Measurements from ENCODE around the gene TOR3A. TPM values are rescaled to one million over a fixed set of nuclear protein-coding genes. Genes with fewer than 3 reads are reported as not detected.

Gene TOR3A
- polyA plus RNA-seq, 2 donors: 7.7 to 16.9 TPM

DNA sequence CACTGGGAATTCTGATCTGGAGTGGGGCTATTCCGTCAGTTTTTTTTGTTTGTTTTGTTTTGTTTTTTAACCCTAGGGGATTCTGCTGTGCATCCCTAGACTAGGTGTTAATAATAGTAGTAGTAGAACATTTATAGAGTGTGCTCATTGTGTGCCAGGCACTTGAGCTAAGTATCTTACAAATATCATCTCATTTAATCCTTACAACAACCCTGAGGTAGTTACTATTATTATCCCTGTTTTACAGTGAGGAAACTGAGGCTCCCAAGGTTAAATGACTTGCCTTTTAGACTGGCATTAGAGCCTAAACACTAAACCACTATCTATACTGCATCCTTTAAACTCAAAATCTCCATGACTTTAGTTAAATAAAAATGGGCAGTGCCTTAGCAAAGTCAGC lies 22.1 kb downstream of the TOR3A start:
- H3K36me3 ChIP-seq (ENCODE audit: control insufficient read depth in 2 of 2, insufficient read depth in 2 of 2, low read length in 1 of 2): peaks cover 10 to 11% of the 10 kb centered on the region in 2 donors
- H3K4me3 ChIP-seq (ENCODE audit: low read depth in 1 of 2, low read length in 2 of 2): no peak overlapping the region
- no peaks in the 10 kb centered on the region for H3K9me3 ChIP-seq (ENCODE audit: control insufficient read depth in 2 of 2, insufficient read depth in 1 of 2, low read depth in 1 of 2, low read length in 1 of 2)
- H3K27me3 ChIP-seq (ENCODE audit: control insufficient read depth in 1 of 2, insufficient read depth in 2 of 2, low read length in 2 of 2): no peaks in the 10 kb centered on the region
- H3K27ac ChIP-seq (ENCODE audit: low read depth in 2 of 2, low read length in 1 of 2): no peak overlapping the region
- 91 to 94% methylated on average over 1 of the region's 1 CpG for WGBS, 2 donors
- H3K4me1 ChIP-seq (ENCODE audit: control insufficient read depth in 2 of 2, insufficient read depth in 2 of 2, low read length in 1 of 2): no peaks in the 10 kb centered on the region

DNA sequence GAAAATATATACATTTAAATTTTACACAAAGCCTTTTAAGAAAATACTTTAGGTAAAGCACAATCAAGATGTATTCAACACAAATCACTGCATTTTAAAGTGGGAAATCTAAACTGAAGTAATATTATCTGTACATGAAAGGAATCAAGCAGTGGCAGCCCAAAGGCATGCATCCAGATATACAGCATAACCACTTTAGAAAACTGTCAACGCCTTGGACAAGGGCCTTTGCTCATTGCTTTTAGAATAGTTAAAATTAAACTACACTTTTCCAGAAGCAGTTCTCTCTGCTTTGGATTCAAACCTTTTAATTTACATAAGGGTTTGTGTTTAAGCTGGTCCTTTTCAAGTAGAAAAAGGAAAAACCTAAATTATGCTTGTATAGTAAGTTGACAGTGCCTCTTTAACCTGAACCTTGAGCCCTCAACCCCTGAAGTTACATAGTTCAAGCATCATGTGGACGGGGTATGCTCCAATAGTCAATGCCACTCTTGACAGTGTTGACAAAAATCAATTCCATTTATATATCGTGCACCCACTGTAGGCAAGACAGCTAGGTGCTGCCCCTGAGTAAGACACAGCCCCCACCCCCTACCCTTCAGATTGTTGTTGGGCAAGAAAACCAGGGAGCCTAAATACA lies 22.9 kb downstream of the TOR3A start:
- no peaks in the 10 kb centered on the region for H3K9me3 ChIP-seq (ENCODE audit: control insufficient read depth in 2 of 2, insufficient read depth in 1 of 2, low read depth in 1 of 2, low read length in 1 of 2)
- no peaks in the 10 kb centered on the region for H3K4me1 ChIP-seq (ENCODE audit: control insufficient read depth in 2 of 2, insufficient read depth in 2 of 2, low read length in 1 of 2)
- 92 to 95% methylated on average over 3 of the region's 3 CpGs for WGBS, 2 donors

DNA sequence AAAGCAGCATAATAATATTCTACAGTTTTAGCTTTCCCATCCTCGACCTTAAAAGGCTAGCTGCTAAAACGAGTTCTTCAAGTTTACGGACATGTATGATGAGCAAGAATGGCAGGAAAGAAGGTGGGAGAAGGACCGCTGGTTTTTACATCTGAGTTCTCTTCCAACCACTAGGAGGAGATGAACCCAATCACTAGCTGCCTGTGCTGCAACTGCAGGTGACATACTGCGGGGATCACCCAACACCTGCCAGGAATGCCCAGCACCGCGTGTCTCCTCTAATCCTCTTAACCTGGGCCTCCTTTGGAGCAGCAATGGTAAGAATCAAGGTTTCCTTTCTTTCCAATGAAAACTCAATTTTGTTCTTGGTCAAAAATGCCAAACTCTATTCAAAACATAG lies 23.5 kb downstream of the TOR3A start:
- no peaks in the 10 kb centered on the region for H3K9me3 ChIP-seq (ENCODE audit: control insufficient read depth in 2 of 2, insufficient read depth in 1 of 2, low read depth in 1 of 2, low read length in 1 of 2)
- H3K36me3 ChIP-seq (ENCODE audit: control insufficient read depth in 2 of 2, insufficient read depth in 2 of 2, low read length in 1 of 2): peaks cover 13 to 15% of the 10 kb centered on the region in 2 donors
- no peak overlapping the region for H3K27ac ChIP-seq (ENCODE audit: low read depth in 2 of 2, low read length in 1 of 2)
- no peaks in the 10 kb centered on the region for H3K4me1 ChIP-seq (ENCODE audit: control insufficient read depth in 2 of 2, insufficient read depth in 2 of 2, low read length in 1 of 2)
- WGBS, 2 donors: 44 to 52% methylated on average over 7 of the region's 7 CpGs
- H3K27me3 ChIP-seq (ENCODE audit: control insufficient read depth in 1 of 2, insufficient read depth in 2 of 2, low read length in 2 of 2): no peaks in the 10 kb centered on the region
- H3K4me3 ChIP-seq (ENCODE audit: low read depth in 1 of 2, low read length in 2 of 2): no peak overlapping the region

More for the DNA sequence above, 22.9 kb downstream of the TOR3A start:
- no peak overlapping the region for H3K4me3 ChIP-seq (ENCODE audit: low read depth in 1 of 2, low read length in 2 of 2)
- no peaks in the 10 kb centered on the region for H3K27me3 ChIP-seq (ENCODE audit: control insufficient read depth in 1 of 2, insufficient read depth in 2 of 2, low read length in 2 of 2)
- no peak overlapping the region for H3K27ac ChIP-seq (ENCODE audit: low read depth in 2 of 2, low read length in 1 of 2)
- H3K36me3 ChIP-seq (ENCODE audit: control insufficient read depth in 2 of 2, insufficient read depth in 2 of 2, low read length in 1 of 2): peaks cover 10 to 11% of the 10 kb centered on the region in 2 donors

DNA sequence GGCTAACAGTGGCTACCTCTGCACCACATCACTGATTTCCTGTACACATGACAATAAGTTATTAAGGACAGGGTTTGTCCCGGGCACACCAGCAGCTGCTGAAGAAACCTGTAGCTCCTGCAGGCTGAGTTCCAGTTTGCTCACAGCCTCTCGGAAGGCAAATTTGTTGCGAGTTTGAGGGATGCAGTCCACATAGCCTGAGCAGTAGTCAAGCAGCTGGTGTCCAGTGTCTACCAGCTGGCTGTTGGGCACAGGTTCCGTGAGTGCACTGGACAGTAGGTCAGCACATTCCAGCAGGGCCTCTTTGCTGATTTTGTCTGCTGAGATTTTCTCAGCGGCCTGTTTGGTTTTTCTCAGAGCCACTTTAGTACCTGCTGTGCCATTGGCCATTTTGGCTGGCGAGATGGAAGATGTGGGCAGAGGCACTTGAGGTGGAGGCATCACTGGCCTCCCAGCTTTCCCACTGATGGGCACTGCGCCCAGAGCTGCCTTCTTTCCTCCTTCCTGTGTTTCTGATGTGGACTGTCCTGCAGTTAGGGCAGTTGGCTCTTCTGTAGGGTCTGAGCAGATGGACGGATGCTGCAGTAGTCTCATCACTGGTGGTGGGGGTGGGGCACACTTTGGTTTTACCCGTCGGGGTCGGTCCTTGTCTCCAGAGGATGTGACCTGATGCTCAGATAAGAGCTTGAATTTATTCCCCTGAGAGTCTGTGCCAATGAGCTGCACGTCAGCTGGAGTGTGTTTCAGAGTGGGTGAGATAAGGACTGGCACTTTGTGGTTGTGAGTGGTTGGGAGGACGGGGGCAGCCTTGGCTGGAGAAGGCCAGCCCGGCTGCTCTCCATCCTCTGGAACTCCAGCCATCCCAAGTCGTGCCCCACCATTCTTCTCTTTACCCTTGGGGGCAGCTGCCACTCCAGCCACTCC lies 26.1 kb downstream of the TOR3A start:
- Histone ChIP-seq H3K27ac (ENCODE audit: low read depth in 2 of 2, low read length in 1 of 2) (no peak overlapping the region), H3K27me3 (ENCODE audit: control insufficient read depth in 1 of 2, insufficient read depth in 2 of 2, low read length in 2 of 2) (no peaks in the 10 kb centered on the region), H3K4me3 (ENCODE audit: low read depth in 1 of 2, low read length in 2 of 2) (no peak overlapping the region), H3K36me3 (ENCODE audit: control insufficient read depth in 2 of 2, insufficient read depth in 2 of 2, low read length in 1 of 2) (peaks cover 15 to 16% of the 10 kb centered on the region in 2 donors), H3K4me1 (ENCODE audit: control insufficient read depth in 2 of 2, insufficient read depth in 2 of 2, low read length in 1 of 2) (no peaks in the 10 kb centered on the region), H3K9me3 (ENCODE audit: control insufficient read depth in 2 of 2, insufficient read depth in 1 of 2, low read depth in 1 of 2, low read length in 1 of 2) (no peaks in the 10 kb centered on the region)
- 87 to 90% methylated on average over 15 of the region's 15 CpGs for WGBS, 2 donors

GRCh38 chr1:179108644-179109043 lies 26.8 kb downstream of the TOR3A start:
- Histone ChIP-seq H3K4me1 (ENCODE audit: control insufficient read depth in 2 of 2, insufficient read depth in 2 of 2, low read length in 1 of 2) (no peaks in the 10 kb centered on the region), H3K36me3 (ENCODE audit: control insufficient read depth in 2 of 2, insufficient read depth in 2 of 2, low read length in 1 of 2) (peaks cover 15 to 16% of the 10 kb centered on the region in 2 donors)

DNA sequence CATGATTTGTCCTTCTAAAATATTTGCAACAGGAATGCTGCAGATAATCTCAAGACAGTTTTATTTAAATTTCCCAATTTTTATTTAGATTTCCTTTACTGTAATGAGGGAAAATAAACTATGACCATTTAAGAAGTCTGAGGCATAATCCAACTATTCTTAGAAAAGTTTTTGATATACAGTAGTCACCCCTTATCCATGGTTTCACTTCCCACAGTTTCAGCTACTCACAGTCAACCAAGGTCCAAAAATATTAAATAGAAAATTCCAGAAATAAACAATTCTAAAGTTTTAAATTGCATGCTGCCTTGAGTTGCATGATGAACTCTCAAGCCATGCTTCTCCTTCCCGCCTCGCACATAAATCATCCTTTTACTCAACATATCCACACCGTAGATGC lies 33.3 kb downstream of the TOR3A start:
- peaks cover 2 to 5% of the 10 kb centered on the region in 2 donors for H3K36me3 ChIP-seq (ENCODE audit: control insufficient read depth in 2 of 2, insufficient read depth in 2 of 2, low read length in 1 of 2)

More at GRCh38 chr1:179108644-179109043, 26.8 kb downstream of the TOR3A start:
- WGBS, 2 donors: 95 to 100% methylated on average over 2 of the region's 2 CpGs
- no peak overlapping the region for H3K27ac ChIP-seq (ENCODE audit: low read depth in 2 of 2, low read length in 1 of 2)
- H3K27me3 ChIP-seq (ENCODE audit: control insufficient read depth in 1 of 2, insufficient read depth in 2 of 2, low read length in 2 of 2): no peaks in the 10 kb centered on the region
- H3K4me3 ChIP-seq (ENCODE audit: low read depth in 1 of 2, low read length in 2 of 2): no peak overlapping the region
- H3K9me3 ChIP-seq (ENCODE audit: control insufficient read depth in 2 of 2, insufficient read depth in 1 of 2, low read depth in 1 of 2, low read length in 1 of 2): no peaks in the 10 kb centered on the region

GRCh38 chr1:179119513-179119912 lies 37.6 kb downstream of the TOR3A start:
- H3K9me3 ChIP-seq (ENCODE audit: control insufficient read depth in 2 of 2, insufficient read depth in 1 of 2, low read depth in 1 of 2, low read length in 1 of 2): no peaks in the 10 kb centered on the region
- H3K4me3 ChIP-seq (ENCODE audit: low read depth in 1 of 2, low read length in 2 of 2): no peak overlapping the region
- peaks cover 0 to 2% of the 10 kb centered on the region in 2 donors for H3K36me3 ChIP-seq (ENCODE audit: control insufficient read depth in 2 of 2, insufficient read depth in 2 of 2, low read length in 1 of 2)
- H3K4me1 ChIP-seq (ENCODE audit: control insufficient read depth in 2 of 2, insufficient read depth in 2 of 2, low read length in 1 of 2): peaks cover 0 to 2% of the 10 kb centered on the region in 2 donors
- no peaks in the 10 kb centered on the region for H3K27me3 ChIP-seq (ENCODE audit: control insufficient read depth in 1 of 2, insufficient read depth in 2 of 2, low read length in 2 of 2)
- no peak overlapping the region for H3K27ac ChIP-seq (ENCODE audit: low read depth in 2 of 2, low read length in 1 of 2)

More for the DNA sequence above, 33.3 kb downstream of the TOR3A start:
- peaks cover 0 to 2% of the 10 kb centered on the region in 2 donors for H3K4me1 ChIP-seq (ENCODE audit: control insufficient read depth in 2 of 2, insufficient read depth in 2 of 2, low read length in 1 of 2)
- no peak overlapping the region for H3K4me3 ChIP-seq (ENCODE audit: low read depth in 1 of 2, low read length in 2 of 2)
- H3K27me3 ChIP-seq (ENCODE audit: control insufficient read depth in 1 of 2, insufficient read depth in 2 of 2, low read length in 2 of 2): no peaks in the 10 kb centered on the region
- WGBS, 2 donors: 89 to 91% methylated on average over 3 of the region's 3 CpGs
- no peaks in the 10 kb centered on the region for H3K9me3 ChIP-seq (ENCODE audit: control insufficient read depth in 2 of 2, insufficient read depth in 1 of 2, low read depth in 1 of 2, low read length in 1 of 2)
- no peak overlapping the region for H3K27ac ChIP-seq (ENCODE audit: low read depth in 2 of 2, low read length in 1 of 2)

DNA sequence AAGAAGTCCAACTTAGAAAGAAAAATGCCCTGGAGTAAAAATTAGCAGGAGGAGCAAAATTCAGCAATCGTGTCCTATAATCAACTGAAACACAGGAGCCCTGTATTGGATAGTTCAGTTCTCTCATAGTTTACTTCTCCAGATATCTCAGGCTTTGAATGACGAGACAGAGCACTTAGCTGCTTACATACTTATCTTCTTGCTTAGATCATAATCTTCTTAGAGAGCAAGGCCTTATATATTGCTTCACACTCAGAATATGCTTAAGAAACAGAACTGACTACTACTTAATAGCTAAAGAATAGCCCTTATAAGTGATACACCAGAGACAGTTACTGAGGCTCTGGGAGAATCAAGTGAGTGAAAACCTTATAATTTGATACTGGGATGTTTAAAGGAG lies 38.9 kb downstream of the TOR3A start:
- Histone ChIP-seq H3K36me3 (ENCODE audit: control insufficient read depth in 2 of 2, insufficient read depth in 2 of 2, low read length in 1 of 2) (peaks cover 0 to 2% of the 10 kb centered on the region in 2 donors), H3K4me3 (ENCODE audit: low read depth in 1 of 2, low read length in 2 of 2) (no peak overlapping the region), H3K4me1 (ENCODE audit: control insufficient read depth in 2 of 2, insufficient read depth in 2 of 2, low read length in 1 of 2) (peaks cover 0 to 2% of the 10 kb centered on the region in 2 donors), H3K9me3 (ENCODE audit: control insufficient read depth in 2 of 2, insufficient read depth in 1 of 2, low read depth in 1 of 2, low read length in 1 of 2) (no peaks in the 10 kb centered on the region), H3K27me3 (ENCODE audit: control insufficient read depth in 1 of 2, insufficient read depth in 2 of 2, low read length in 2 of 2) (no peaks in the 10 kb centered on the region), H3K27ac (ENCODE audit: low read depth in 2 of 2, low read length in 1 of 2) (no peak overlapping the region)
- WGBS, 2 donors: 73 to 75% methylated on average over 2 of the region's 2 CpGs

DNA sequence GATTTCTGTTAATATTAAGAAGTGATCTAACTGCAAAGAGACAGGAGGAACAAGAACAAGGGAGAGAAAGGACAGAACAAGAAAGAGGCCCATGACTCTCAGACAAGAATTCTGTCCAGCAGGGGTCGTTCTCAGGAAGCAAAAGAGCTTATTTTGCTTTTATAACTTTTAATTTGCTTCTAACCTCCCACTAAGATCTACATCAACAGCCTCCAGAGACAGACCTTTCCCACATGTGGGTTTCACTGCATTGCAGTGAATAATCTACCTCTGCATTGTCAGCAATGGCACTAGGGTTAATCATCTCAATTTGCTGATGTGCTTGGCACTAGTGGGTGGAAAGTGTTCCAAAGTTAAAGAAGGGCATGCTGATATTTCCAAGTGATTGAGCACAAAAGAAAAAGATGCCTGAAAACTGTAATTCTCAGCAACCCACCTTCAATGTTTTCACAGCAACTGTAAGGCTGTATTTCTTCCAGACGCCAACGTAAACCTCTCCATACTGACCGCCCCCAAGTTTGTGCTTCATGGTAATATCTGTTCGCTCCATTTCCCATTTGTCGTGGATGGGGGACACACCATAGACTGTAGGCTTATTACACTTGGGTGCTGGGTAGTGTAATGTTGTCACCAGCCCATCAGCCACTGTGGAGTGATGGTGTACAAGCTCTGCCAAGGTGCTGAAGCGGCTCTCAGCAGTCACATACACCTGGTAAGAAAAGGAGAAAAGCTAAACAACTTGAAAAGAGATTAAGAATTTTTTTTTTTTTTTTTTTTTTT lies 39.5 kb downstream of the TOR3A start:
- 86 to 88% methylated on average over 7 of the region's 7 CpGs for WGBS, 2 donors
- H3K27me3 ChIP-seq (ENCODE audit: control insufficient read depth in 1 of 2, insufficient read depth in 2 of 2, low read length in 2 of 2): no peaks in the 10 kb centered on the region
- H3K4me1 ChIP-seq (ENCODE audit: control insufficient read depth in 2 of 2, insufficient read depth in 2 of 2, low read length in 1 of 2): peaks cover 0 to 2% of the 10 kb centered on the region in 2 donors
- H3K9me3 ChIP-seq (ENCODE audit: control insufficient read depth in 2 of 2, insufficient read depth in 1 of 2, low read depth in 1 of 2, low read length in 1 of 2): no peaks in the 10 kb centered on the region
- H3K27ac ChIP-seq (ENCODE audit: low read depth in 2 of 2, low read length in 1 of 2): no peak overlapping the region
- H3K4me3 ChIP-seq (ENCODE audit: low read depth in 1 of 2, low read length in 2 of 2): no peak overlapping the region
- peaks cover 0 to 5% of the 10 kb centered on the region in 2 donors for H3K36me3 ChIP-seq (ENCODE audit: control insufficient read depth in 2 of 2, insufficient read depth in 2 of 2, low read length in 1 of 2)
